GM12891 (cell line): Measurements from ENCODE around the gene IGDCC3.
"Not testable (repeated sequence)": the region's sequence is repeated elsewhere in the genome, so short reads cannot be mapped to it uniquely, and the experiment has no call there.

Experiments used
- POLR2A ChIP-seq: IDR thresholded peaks from 2 replicates; pipeline ENCODE4 v1.6.1; 2011; ENCODE audit warnings: low read depth, low read length, control low read depth
- POLR2AphosphoS5 ChIP-seq: IDR thresholded peaks from 2 replicates; pipeline ENCODE4 v1.6.1; 2011; ENCODE audit warnings: low read depth, low read length, control low read depth
- POU2F2 ChIP-seq: IDR thresholded peaks from 2 replicates; pipeline ENCODE4 v1.6.1; 2011; ENCODE audit warnings: low read depth, mild to moderate bottlenecking, control low read depth, low read length, moderate library complexity
- SPI1 ChIP-seq: IDR thresholded peaks from 2 replicates; pipeline ENCODE4 v1.6.1; 2011; ENCODE audit warnings: low read depth, low read length, control low read depth
- TAF1 ChIP-seq: IDR thresholded peaks from 2 replicates; pipeline ENCODE4 v1.6.1; 2011; ENCODE audit warnings: low read depth, low read length, control low read depth

DNA sequence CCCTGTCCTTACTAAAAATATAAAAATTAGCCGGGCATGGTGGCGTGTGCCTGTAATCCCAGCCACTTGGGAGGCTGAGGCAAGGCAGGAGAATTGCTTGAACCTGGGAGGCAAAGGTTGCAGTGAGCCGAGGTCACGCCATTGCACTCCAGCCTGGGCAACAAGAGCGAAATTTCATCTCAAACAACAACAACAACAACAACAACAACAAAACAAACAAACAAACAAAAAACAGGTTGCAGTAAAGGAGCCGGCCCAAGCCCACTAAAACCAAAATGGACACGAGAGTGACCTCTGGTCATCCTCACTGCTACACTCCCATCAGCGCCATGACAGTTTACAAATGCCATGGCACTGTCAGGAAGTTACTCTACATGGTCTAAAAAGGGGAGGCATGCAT is 30.0 kb downstream of the IGDCC3 start:
- TF ChIP-seq POLR2A, POLR2AphosphoS5, TAF1, POU2F2, SPI1: not testable (repeated sequence)
